Liver (tissue), 9 donors: ENCODE data around the gene EXT2. TPM values are rescaled to one million over a fixed set of nuclear protein-coding genes. Genes with fewer than 3 reads are reported as not detected.

Experiments used
- DNase-seq: peaks from one replicate; pipeline ENCODE4 v3.0.0-alpha.2; 2017; ENCODE audit warnings: low spot score
- H3K27ac ChIP-seq, 2 donors: one replicate each; pipeline ENCODE4 v1.7.0; 2013; ENCODE audit warnings: inconsistent platforms in 2 of 2, low read length in 2 of 2, control low read depth in 1 of 2, low read depth in 1 of 2, mild to moderate bottlenecking in 1 of 2
- H3K27me3 ChIP-seq, 4 donors: one replicate each; pipeline versions ENCODE4 v1.6.1 to v1.7.0; 2013; ENCODE audit warnings: low read length in 3 of 4, inconsistent platforms in 1 of 4, mild to moderate bottlenecking in 1 of 4, moderate library complexity in 1 of 4; ENCODE audit not compliant: control insufficient read depth in 4 of 4, insufficient read depth in 4 of 4
- H3K36me3 ChIP-seq, 4 donors: one replicate each; pipeline versions ENCODE4 v1.6.1 to v1.7.0; 2013; ENCODE audit warnings: low read length in 3 of 4, mild to moderate bottlenecking in 3 of 4, low read depth in 1 of 4, moderate library complexity in 1 of 4; ENCODE audit not compliant: control insufficient read depth in 4 of 4, insufficient read depth in 3 of 4
- H3K4me1 ChIP-seq, 4 donors: one replicate each; pipeline versions ENCODE4 v1.6.1 to v1.7.0; 2013; ENCODE audit warnings: low read length in 3 of 4, mild to moderate bottlenecking in 3 of 4, moderate library complexity in 1 of 4; ENCODE audit not compliant: control insufficient read depth in 4 of 4, insufficient read depth in 4 of 4
- H3K4me3 ChIP-seq, 3 donors: one replicate each; pipeline versions ENCODE4 v1.6.1 to v1.7.0; 2013; ENCODE audit warnings: low read length in 3 of 3, control low read depth in 1 of 3, low read depth in 1 of 3, mild to moderate bottlenecking in 1 of 3
- H3K9ac ChIP-seq, 2 donors: one replicate each; pipeline ENCODE4 v1.7.0; 2013; ENCODE audit warnings: low read length in 2 of 2, mild to moderate bottlenecking in 2 of 2, moderate library complexity in 2 of 2, control low read depth in 1 of 2, low read depth in 1 of 2
- H3K9me3 ChIP-seq, 4 donors: one replicate each; pipeline versions ENCODE4 v1.6.1 to v1.7.0; 2013; ENCODE audit warnings: low read length in 3 of 4; ENCODE audit not compliant: control insufficient read depth in 4 of 4
- ATF3 ChIP-seq: IDR thresholded peaks from 2 replicates; pipeline ENCODE4 v1.6.1; 2016; ENCODE audit warnings: antibody characterized with exemption
- FOXA1 ChIP-seq: IDR thresholded peaks from 2 replicates; pipeline ENCODE4 v1.6.1; 2016; ENCODE audit warnings: antibody characterized with exemption
- FOXA2 ChIP-seq: IDR thresholded peaks from 2 replicates; pipeline ENCODE4 v1.6.1; 2016; ENCODE audit warnings: antibody characterized with exemption
- GABPA ChIP-seq, 2 donors: IDR thresholded peaks in 1 of 2; conservative IDR thresholded peaks in 1 of 2; 2 replicates each; pipeline ENCODE4 v1.6.1; 2016; ENCODE audit warnings: antibody characterized with exemption in 2 of 2, mild to moderate bottlenecking in 1 of 2, moderate library complexity in 1 of 2
- HNF4A ChIP-seq, 2 donors: conservative IDR thresholded peaks; 2 replicates each; pipeline ENCODE4 v1.6.1; 2016; ENCODE audit warnings: antibody characterized with exemption in 2 of 2, mild to moderate bottlenecking in 2 of 2
- JUND ChIP-seq, 2 donors: IDR thresholded peaks; 2 replicates each; pipeline ENCODE4 v1.6.1; 2016; ENCODE audit warnings: antibody characterized with exemption in 2 of 2
- RAD21 ChIP-seq, 2 donors: IDR thresholded peaks; 2 replicates each; pipeline ENCODE4 v1.6.1; 2016; ENCODE audit warnings: antibody characterized with exemption in 2 of 2, mild to moderate bottlenecking in 2 of 2
- REST ChIP-seq: IDR thresholded peaks from 2 replicates; pipeline ENCODE4 v1.6.1; 2016; ENCODE audit warnings: antibody characterized with exemption, mild to moderate bottlenecking
- RXRA ChIP-seq, 2 donors: IDR thresholded peaks; 2 replicates each; pipeline ENCODE4 v1.6.1; 2017 to 2018; ENCODE audit warnings: antibody characterized with exemption in 2 of 2, mild to moderate bottlenecking in 1 of 2
- TAF1 ChIP-seq: conservative IDR thresholded peaks from 2 replicates; pipeline ENCODE4 v1.6.1; 2016; ENCODE audit warnings: antibody characterized with exemption, mild to moderate bottlenecking
- YY1 ChIP-seq: IDR thresholded peaks from 2 replicates; pipeline ENCODE4 v1.6.1; 2016; ENCODE audit warnings: antibody characterized with exemption, mild to moderate bottlenecking
- WGBS: extraction: QIAGEN DNeasy Blood & Tissue Kit; methylation state at CpG from one replicate; pipeline ENCODE4 v1.1.7; 2013; 5-methylcytosine and 5-hydroxymethylcytosine counted together
- polyA plus RNA-seq, 2 donors: library from polyadenylated mRNA; stranded (reverse) in 1 of 2; unstranded in 1 of 2; fragments of 200-250 nt in 1 of 2; fragments of >200 nt in 1 of 2; fragmentation: Nextera tagmentation in 1 of 2; extraction: Ambion mirVana in 1 of 2; gene quantifications; one replicate each; pipeline versions ENCODE4 v1.2.1 to v1.2.3, GENCODE V29; 2013 to 2015
- total RNA-seq, 2 donors: library from RNA; depleted of rRNA; stranded (reverse); fragments of >200 nt; gene quantifications; one replicate each; pipeline ENCODE4 v1.2.3, GENCODE V29; 2014
- TF ChIP-seq, protein P1 (sequence below): IDR thresholded peaks from 2 replicates; pipeline ENCODE4 v1.6.1; 2016; ENCODE audit warnings: antibody characterized with exemption
- TF ChIP-seq, protein P2 (sequence below): fragments of 150-350 bp; IDR thresholded peaks from 2 replicates; pipeline ENCODE4 v1.5.1; 2017; ENCODE audit warnings: improper control_type of control experiment, low read depth, low read length; ENCODE audit not compliant: missing input control
- donor health status: healthy.
- donor health status: healthy.
- donor health status: healthy.
- donor health status: healthy.
- donor health status: healthy.

The EXT2 gene
- total and polyA plus RNA-seq, 4 donors: 8.4 to 36.1 (median 29.8) TPM

- H3K36me3 ChIP-seq: peaks cover 0 to 14% (median 2%) of the 10 kb centered on the region in 4 donors
- no peak overlapping the region for H3K9ac ChIP-seq
- no peaks in the 10 kb centered on the region for H3K9me3 ChIP-seq
- 92% methylated on average over 2 of the region's 2 CpGs for WGBS
- no peak overlapping the region for H3K4me3 ChIP-seq
- no peaks in the 10 kb centered on the region for H3K27me3 ChIP-seq
- TF ChIP-seq RAD21 (IDR thresholded peaks at IDR 0.05) (no peak), ATF3 (no peak), RXRA (IDR thresholded peaks at IDR 0.05) (no peak), TAF1 (no peak), JUND (IDR thresholded peaks at IDR 0.05) (no peak), FOXA1 (no peak), GABPA (IDR thresholded peaks at IDR 0.05 in 1 of 2, conservative IDR thresholded peaks at IDR 0.05 in 1 of 2) (no peak), YY1 (no peak)
- TF ChIP-seq, protein P1, sequence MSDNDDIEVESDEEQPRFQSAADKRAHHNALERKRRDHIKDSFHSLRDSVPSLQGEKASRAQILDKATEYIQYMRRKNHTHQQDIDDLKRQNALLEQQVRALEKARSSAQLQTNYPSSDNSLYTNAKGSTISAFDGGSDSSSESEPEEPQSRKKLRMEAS: no peak
- TF ChIP-seq, protein P2, sequence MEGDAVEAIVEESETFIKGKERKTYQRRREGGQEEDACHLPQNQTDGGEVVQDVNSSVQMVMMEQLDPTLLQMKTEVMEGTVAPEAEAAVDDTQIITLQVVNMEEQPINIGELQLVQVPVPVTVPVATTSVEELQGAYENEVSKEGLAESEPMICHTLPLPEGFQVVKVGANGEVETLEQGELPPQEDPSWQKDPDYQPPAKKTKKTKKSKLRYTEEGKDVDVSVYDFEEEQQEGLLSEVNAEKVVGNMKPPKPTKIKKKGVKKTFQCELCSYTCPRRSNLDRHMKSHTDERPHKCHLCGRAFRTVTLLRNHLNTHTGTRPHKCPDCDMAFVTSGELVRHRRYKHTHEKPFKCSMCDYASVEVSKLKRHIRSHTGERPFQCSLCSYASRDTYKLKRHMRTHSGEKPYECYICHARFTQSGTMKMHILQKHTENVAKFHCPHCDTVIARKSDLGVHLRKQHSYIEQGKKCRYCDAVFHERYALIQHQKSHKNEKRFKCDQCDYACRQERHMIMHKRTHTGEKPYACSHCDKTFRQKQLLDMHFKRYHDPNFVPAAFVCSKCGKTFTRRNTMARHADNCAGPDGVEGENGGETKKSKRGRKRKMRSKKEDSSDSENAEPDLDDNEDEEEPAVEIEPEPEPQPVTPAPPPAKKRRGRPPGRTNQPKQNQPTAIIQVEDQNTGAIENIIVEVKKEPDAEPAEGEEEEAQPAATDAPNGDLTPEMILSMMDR: no peak
- no peak for DNase-seq
- H3K4me1 ChIP-seq: no peaks in the 10 kb centered on the region
- no peak overlapping the region for H3K27ac ChIP-seq
Observed at GRCh38 chr11:44138980-44139379, 43.5 kb downstream of the EXT2 start.

DNA sequence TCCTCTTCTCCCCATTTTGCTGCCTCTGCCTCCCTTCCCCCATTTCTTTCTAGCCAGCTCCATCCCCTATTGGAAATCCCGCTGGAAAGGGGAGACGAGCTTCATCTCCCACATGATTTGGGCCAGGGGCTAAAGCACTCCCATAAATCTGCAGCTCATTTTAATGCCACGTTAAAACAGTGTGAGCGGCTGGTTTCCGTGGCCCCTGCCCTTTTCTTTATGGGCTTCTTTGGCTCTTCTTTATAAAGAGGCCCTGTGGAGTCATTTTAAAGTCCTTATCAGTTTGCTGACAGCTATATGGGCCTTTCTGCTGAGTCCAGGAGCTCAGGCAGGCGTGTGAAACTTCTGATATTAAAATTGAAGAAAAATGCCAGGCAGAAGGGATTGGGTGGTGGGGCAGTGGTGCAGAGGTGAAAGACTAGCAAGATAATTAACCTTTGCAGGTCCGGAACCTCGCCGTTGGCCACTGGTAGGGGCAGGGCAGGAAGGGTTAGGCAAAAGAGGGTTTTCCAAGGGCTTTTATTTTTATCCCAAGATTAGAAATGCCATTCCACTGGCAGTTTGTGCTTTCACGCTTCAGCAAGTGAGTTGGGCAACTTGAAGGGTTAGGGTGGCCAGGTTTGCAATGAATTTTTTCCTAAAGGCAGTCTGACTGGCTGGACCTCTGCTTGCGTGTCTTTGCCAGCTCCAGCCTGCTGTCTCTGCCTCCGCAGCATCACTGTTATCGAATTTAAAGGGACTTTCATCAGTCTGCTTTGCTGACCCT is 44.3 kb downstream of the EXT2 start:
- H3K4me1 ChIP-seq: peaks cover 0 to 3% (median 0%) of the 10 kb centered on the region in 4 donors
- WGBS: 90% methylated on average over 13 of the region's 13 CpGs
- H3K27me3 ChIP-seq: no peaks in the 10 kb centered on the region
- H3K27ac ChIP-seq: no peak overlapping the region
- H3K9me3 ChIP-seq: no peaks in the 10 kb centered on the region
- H3K4me3 ChIP-seq: no peak overlapping the region
- no peak for TF ChIP-seq REST
- no peak for TF ChIP-seq RXRA (IDR thresholded peaks at IDR 0.05)
- no peak for TF ChIP-seq HNF4A (conservative IDR thresholded peaks at IDR 0.05)
- TF ChIP-seq JUND (IDR thresholded peaks at IDR 0.05): no peak
- no peak for TF ChIP-seq FOXA1
- no peak for TF ChIP-seq FOXA2
- TF ChIP-seq, protein P2: no peak
- H3K9ac ChIP-seq: no peak overlapping the region
- peaks cover 0 to 14% (median 2%) of the 10 kb centered on the region in 4 donors for H3K36me3 ChIP-seq
- no peak for DNase-seq
